ENCODE measurements around the gene STX12. TPM values are rescaled to one million over a fixed set of nuclear protein-coding genes. Genes with fewer than 3 reads are reported as not detected.

Gene STX12
- polyA plus RNA-seq, 1 of the 3 experiments (the other 2 are of a cell fraction): 12.9 TPM

- H3K36me3 ChIP-seq (replicated peaks in 1 of 2; ENCODE audit: control insufficient read depth in 1 of 2, insufficient read depth in 2 of 2, low read length in 1 of 2): peaks cover 15 to 21% of the 10 kb centered on the region in 2 experiments
- POLR2A ChIA-PET: interaction anchor here (0.6 kb wide), 1 partner anchor 34 kb away, joined by 3 read pairs; no protein-coding TSS in a partner anchor
- H3F3A ChIP-seq (replicated peaks; ENCODE audit: insufficient read depth): peaks cover 7% of the 10 kb centered on the region
- no peaks in the 10 kb centered on the region for H3K79me2 ChIP-seq (ENCODE audit: insufficient read depth)
- no peak overlapping the region for H3K27ac ChIP-seq (ENCODE audit: low read depth in 2 of 2, low read length in 1 of 2)
- H2AFZ ChIP-seq (ENCODE audit: low read depth): no peak overlapping the region
- H3K9me2 ChIP-seq: no peaks in the 10 kb centered on the region
- H3K27me3 ChIP-seq (ENCODE audit: insufficient read depth): no peaks in the 10 kb centered on the region
- H4K20me1 ChIP-seq (ENCODE audit: insufficient read depth): no peaks in the 10 kb centered on the region
- H3K9me3 ChIP-seq: no peaks in the 10 kb centered on the region
- H3K4me3 ChIP-seq (ENCODE audit: low read depth in 2 of 2, low read length in 1 of 2): no peak overlapping the region
- CTCF ChIA-PET: no interaction called here
- 97% methylated on average over 4 of the region's 4 CpGs for WGBS (ENCODE audit: low lambda C conversion rate)
- no peaks in the 10 kb centered on the region for H3K4me1 ChIP-seq (ENCODE audit: control insufficient read depth in 1 of 2, insufficient read depth in 2 of 2, low read depth in 1 of 2, low read length in 1 of 2)
- H3K4me2 ChIP-seq: no peak overlapping the region
- no peak overlapping the region for H3K9ac ChIP-seq
- no peak for DNase-seq
- TF ChIP-seq EP300 (IDR thresholded peaks at IDR 0.05; ENCODE audit: borderline replicate concordance in 1 of 2, low read depth in 1 of 2, low read length in 1 of 2) (no peak), YY1 (IDR thresholded peaks at IDR 0.05; ENCODE audit: low read depth) (no peak), REST (IDR thresholded peaks at IDR 0.05; ENCODE audit: low read depth, low read length) (no peak), NRF1 (IDR thresholded peaks at IDR 0.05; ENCODE audit: low read depth, low read length) (no peak), ZBTB33 (IDR thresholded peaks at IDR 0.05; ENCODE audit: borderline replicate concordance, low read depth) (no peak), GABPA (IDR thresholded peaks at IDR 0.05; ENCODE audit: low read depth) (no peak), MEF2A (IDR thresholded peaks at IDR 0.05; ENCODE audit: borderline replicate concordance, low read depth) (no peak), TEAD4 (IDR thresholded peaks at IDR 0.05; ENCODE audit: borderline replicate concordance, insufficient read depth) (no peak), POLR2AphosphoS5 (IDR thresholded peaks at IDR 0.05; ENCODE audit: low read depth, low read length) (no peak), FOXM1 (IDR thresholded peaks at IDR 0.05; ENCODE audit: low read depth) (no peak), RXRA (IDR thresholded peaks at IDR 0.05; ENCODE audit: borderline replicate concordance, low read depth) (no peak), MAX (IDR thresholded peaks at IDR 0.05; ENCODE audit: low read depth) (no peak), EZH2phosphoT487 (IDR thresholded peaks at IDR 0.05; ENCODE audit: borderline replicate concordance, low read depth) (no peak), PBX3 (IDR thresholded peaks at IDR 0.05) (no peak), RAD21 (IDR thresholded peaks at IDR 0.05; ENCODE audit: low read length) (no peak)
Observed at GRCh38 chr1:27823784-27824183, 50.8 kb downstream of the STX12 start.

Data from SK-N-SH (cell line).